SW480 (cell line): ENCODE results near the gene CRYAB.
"Not testable (repeated sequence)": the region's sequence is repeated elsewhere in the genome, so short reads cannot be mapped to it uniquely, and the experiment has no call there.

ENCODE experiments used
- DNase-seq: peaks from one replicate; pipeline ENCODE4 v3.0.0-alpha.2; 2016; ENCODE audit warnings: low spot score

Gene CRYAB

GRCh38 chr11:111933176-111933575, 21.6 kb upstream of the CRYAB start:
- DNase-seq, result not testable (repeated sequence)

DNA sequence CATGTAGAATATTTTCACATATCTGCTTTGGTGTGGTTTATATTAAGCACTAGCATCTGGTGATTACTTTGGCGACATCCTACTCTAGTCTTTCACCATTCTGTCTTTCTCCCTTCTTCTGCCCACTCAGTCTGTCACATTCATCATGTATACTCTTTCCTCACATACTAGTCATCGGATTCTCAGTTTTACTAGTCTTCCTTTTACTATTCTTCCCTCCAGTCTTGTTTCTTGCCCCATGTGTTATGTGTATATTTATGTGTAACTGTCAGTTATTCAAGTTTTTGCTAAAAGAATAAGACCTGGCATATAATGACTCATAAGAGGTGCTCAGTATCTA, 21.0 kb upstream of the CRYAB start:
- DNase-seq, result no peak

- no peak for DNase-seq
Measured at GRCh38 chr11:111930472-111930871, 18.9 kb upstream of the CRYAB start.

DNA sequence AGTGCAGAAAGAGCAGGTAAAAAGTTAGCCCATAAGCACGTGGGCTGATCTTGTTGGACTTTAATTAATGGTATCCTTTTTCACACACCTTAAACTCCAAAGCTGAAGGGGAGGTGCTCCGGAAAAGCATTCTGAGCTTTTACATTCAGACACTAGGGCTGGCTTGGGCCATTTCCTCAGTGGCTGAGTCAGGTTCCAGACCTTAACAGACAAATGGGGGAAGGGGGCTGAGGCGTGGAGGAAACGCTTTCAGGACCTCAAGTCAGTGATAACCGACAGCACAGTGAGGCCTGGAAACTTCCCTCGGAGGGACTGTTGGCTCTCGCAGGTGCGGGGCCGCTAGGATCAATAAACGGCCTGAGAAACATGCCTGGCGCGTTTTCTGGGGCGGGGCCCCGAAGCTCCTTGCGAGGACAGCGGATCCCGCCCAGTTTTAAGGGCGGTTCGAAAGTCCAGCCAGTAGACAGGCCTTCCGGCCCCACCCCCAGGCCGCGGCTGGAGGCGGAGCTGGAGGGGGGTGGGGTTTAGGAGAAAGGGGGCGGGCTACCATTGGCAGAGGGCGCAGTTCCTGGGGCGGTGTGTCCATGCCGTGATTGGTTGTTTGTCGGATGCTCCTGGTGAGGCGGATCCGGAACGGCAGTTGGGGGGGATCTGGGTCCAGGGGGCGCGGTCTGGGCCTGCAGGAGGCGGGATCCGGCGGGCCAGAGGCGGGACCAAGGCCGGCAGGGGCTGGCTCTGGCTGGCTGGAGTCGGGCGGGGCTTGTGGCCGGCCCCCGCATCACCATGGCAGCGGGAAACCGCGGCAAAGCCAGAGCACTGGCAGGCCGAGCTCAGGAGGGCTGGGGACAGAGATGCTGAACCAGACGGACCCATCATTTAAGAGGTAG, 15.2 kb upstream of the CRYAB start:
- peak; percentile 92 for DNase-seq

GRCh38 chr11:111925953-111926352, 14.4 kb upstream of the CRYAB start:
- no peak for DNase-seq

DNA sequence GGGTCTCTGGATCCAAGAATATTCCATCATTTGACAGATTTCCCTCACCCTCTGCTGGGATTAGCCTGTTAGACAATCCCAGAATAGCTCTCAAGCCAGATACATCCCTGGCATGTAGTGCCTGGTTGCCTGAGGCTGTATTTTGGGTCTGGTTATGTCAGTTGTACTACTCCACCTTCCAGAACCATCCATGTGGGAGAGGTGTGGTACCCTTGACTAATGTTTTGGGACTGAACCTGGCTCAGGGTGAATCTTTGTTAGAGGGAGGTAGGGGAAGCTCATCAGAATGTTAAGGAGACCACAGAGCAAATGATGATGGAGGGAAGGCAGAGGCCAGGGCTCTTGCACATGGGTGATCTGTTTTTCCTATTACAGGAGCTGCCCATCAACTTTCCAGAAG, 12.4 kb upstream of the CRYAB start:
- no peak for DNase-seq

DNA sequence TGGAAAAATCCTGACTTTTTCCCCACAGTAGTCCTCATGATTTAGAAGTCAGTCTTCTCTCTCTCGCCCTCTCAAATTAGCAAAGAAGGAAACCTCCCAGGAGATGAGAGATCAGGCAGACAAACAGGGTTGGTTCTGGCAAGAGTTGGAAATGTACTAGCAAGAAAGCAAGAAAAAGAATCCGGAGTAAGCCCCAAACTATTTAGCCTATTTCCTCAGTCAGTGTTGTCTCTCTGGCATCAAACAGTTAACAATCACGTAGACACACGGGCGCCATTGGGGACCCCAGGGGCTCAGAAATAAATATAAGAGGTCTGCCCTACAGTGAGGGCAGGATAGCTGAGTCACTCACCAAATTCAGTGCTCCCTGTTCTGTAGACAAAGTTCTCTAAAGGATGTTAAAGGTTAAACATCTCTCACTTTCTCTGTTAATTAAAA, 11.8 kb upstream of the CRYAB start:
- no peak for DNase-seq

DNA sequence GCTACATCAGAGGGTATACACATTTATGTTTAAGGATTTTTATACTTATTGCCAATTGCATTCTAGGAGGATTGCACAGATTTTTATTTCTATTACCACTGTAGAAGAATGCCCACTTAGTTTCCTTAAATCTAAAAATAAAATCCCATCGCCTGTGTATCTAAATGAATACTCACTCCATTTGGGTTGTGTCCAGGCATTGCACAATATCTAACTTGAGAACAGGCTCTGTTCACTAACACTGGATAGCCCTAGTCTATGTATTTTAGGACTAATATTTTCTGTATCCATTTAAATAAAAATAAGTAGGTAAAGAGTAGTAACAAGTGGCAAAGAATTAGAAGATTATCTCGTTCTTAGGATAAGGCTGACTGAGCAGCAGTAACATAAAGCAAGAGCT, 11.2 kb upstream of the CRYAB start:
- no peak for DNase-seq

- no peak for DNase-seq
Measured at GRCh38 chr11:111921541-111922230, 10.1 kb upstream of the CRYAB start.

- DNase-seq, result no peak
Measured at GRCh38 chr11:111920908-111921307, 9.3 kb upstream of the CRYAB start.

GRCh38 chr11:111918390-111919256, 7.1 kb upstream of the CRYAB start, which contains the start of gene C11orf52:
C11orf52 (plus strand) TSS chr11:111918913; CDS start chr11:111918973, 60 bp downstream.
- DNase-seq, result peak; percentile 92

DNA sequence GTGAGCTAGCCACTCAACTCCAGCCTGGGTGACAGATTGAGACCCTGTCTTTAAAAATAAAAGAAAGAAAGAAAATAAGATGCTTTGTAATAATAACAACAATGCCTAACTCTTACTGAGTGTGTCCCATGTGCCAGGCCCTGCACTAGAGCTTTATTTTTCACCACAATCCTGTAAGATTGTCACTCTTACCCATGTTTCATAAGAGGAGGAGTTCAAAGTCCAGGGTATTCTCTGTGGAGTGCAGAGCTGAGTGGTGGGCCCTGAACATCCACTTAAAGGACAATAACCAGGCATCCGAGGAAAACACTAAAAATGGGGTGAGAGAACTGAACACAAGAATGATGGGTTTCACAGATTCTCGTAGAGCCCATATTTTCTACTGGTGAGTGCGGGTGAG, 6.2 kb upstream of the CRYAB start:
- no peak for DNase-seq

DNA sequence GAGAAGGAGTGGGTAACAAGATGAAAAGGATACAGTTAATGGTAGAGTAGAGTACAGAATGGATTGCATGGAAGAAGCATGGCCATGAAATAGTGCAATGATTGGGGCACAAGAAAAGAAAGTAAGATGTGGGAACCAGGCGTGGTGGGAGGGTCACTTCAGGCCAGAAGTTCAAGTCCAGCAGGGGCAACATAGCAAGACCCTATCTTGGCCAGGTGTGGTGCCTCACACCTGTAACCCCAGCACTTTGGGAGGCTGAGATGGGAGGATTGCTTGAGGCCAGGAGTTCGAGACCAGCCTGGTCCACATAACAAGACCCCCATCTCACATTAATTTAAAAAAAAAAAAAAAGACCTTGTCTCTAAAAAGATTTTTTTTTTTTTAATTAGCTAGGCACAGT, 5.7 kb upstream of the CRYAB start:
- no peak for DNase-seq

DNA sequence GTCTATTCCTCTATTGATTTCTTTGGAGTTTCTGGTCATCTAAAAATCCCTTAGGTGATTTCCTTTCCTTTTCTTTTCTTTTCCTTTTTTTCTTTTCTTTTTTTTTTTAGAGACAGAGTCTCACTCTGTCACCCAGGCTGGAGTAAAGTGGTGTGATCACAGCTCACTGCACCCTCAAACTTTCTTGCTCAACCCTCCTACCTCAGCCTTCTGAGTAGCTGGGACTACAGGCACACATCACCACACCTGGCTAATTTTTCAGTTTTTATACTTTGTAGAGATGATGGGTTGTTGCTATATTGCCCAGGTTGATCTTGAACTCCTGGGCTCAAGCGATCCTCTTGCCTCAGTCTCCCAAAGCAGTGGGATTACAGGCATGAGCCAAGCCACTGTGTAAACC, 5.2 kb upstream of the CRYAB start:
- DNase-seq, result no peak

GRCh38 chr11:111913997-111914396, 2.4 kb upstream of the CRYAB start:
- DNase-seq, result no peak

GRCh38 chr11:111913031-111913861, 1.7 kb upstream of the CRYAB start:
- no peak for DNase-seq

- no peak for DNase-seq
Measured at GRCh38 chr11:111912535-111912934, 965 bp upstream of the CRYAB start, which contains the start of gene HSPB2. HSPB2 (plus strand) TSS chr11:111912734; CDS start chr11:111912830, 96 bp downstream.

GRCh38 chr11:111910676-111911562, 651 bp downstream of the CRYAB start:
- DNase-seq, result peak; percentile 16

GRCh38 chr11:111909378-111909777, 2.2 kb downstream of the CRYAB start:
- no peak for DNase-seq

DNA sequence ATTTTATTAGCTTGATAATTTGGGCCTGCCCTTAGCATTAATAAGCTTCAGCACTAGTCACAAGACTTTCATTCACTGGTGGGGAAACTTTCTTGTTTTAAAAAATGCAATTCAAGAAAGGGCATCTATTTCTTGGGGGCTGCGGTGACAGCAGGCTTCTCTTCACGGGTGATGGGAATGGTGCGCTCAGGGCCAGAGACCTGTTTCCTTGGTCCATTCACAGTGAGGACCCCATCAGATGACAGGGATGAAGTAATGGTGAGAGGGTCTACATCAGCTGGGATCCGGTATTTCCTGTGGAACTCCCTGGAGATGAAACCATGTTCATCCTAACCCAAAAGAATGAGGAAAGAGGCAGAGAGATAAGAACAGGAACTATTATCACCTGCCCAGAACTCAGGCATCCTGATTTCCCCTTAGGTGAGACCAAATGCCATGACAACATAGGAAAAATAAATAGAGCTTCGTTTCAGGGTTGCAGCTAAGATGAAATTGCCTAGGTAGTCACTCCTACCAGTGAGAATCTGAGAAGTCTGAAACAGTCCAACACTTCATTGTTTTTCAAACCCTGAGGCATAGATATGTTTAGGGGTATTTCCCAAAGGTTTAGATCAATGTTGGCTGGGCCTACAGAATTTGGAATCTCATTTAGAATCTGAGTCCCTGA, 2.8 kb downstream of the CRYAB start:
- DNase-seq, result no peak
